SK-N-SH (cell line): ENCODE data around the gene DENND2A.

Experiments used
- CTCF ChIP-seq: fragments of 200-600 bp; sonication (generic); IDR thresholded peaks from 2 replicates; pipeline ENCODE4 v1.6.1; 2017; ENCODE audit warnings: antibody characterized with exemption, mild to moderate bottlenecking, moderate library complexity
- EZH2phosphoT487 ChIP-seq: fragments of 200-600 bp; sonication (generic); IDR thresholded peaks from 2 replicates; pipeline ENCODE4 v1.6.1; 2017; ENCODE audit warnings: low read depth, mixed run types, mild to moderate bottlenecking, antibody characterized with exemption, moderate library complexity, borderline replicate concordance
- SIN3A ChIP-seq: IDR thresholded peaks from 2 replicates; pipeline ENCODE4 v1.6.1; 2012; ENCODE audit warnings: low read depth, mild to moderate bottlenecking, low read length, moderate library complexity, borderline replicate concordance
- USF2 ChIP-seq: fragments of 150-350 bp; IDR thresholded peaks from 2 replicates; pipeline ENCODE4 v1.6.1; 2017; ENCODE audit warnings: antibody characterized with exemption, low read length, low read depth, borderline replicate concordance

GRCh38 chr7:140650367-140650766 is 9.8 kb upstream of the DENND2A start:
- TF ChIP-seq SIN3A: no peak
- no peak for TF ChIP-seq EZH2phosphoT487
- TF ChIP-seq CTCF: no peak
- TF ChIP-seq USF2: no peak
